Tibial nerve (tissue), 3 donors: ENCODE data around the gene ZBTB34.

Experiments
- CTCF ChIP-seq, 5 experiments: fragments of 200-600 bp in 3 of 5; fragments of 450-650 bp in 2 of 5; sonication (generic) in 3 of 5; IDR thresholded peaks; one replicate each; pipeline ENCODE4 v1.5.1; 2016 to 2019; ENCODE audit warnings: antibody characterized with exemption in 5 of 5, mild to moderate bottlenecking in 3 of 5, moderate library complexity in 2 of 5
- POLR2A ChIP-seq, 2 donors: fragments of 450-650 bp; IDR thresholded peaks; one replicate each; pipeline ENCODE4 v1.6.1; 2017; ENCODE audit warnings: antibody characterized with exemption in 2 of 2, mild to moderate bottlenecking in 2 of 2, moderate library complexity in 2 of 2

- no peak for TF ChIP-seq CTCF (IDR thresholded peaks at IDR 0.05)
- TF ChIP-seq POLR2A (IDR thresholded peaks at IDR 0.05): no peak
These were observed 41.8 kb downstream of the ZBTB34 start for GRCh38 chr9:126902210-126902609.
